ENCODE measurements around the gene FLII. TPM values are rescaled to one million over a fixed set of nuclear protein-coding genes. Genes with fewer than 3 reads are reported as not detected.
A peak's percentile ranks its signal among the peaks of the same experiment; 100 is the strongest.

Gene FLII
- total and polyA plus RNA-seq, 5 experiments from 2014 or later, result 81.2 to 327 (median 180) TPM

DNA sequence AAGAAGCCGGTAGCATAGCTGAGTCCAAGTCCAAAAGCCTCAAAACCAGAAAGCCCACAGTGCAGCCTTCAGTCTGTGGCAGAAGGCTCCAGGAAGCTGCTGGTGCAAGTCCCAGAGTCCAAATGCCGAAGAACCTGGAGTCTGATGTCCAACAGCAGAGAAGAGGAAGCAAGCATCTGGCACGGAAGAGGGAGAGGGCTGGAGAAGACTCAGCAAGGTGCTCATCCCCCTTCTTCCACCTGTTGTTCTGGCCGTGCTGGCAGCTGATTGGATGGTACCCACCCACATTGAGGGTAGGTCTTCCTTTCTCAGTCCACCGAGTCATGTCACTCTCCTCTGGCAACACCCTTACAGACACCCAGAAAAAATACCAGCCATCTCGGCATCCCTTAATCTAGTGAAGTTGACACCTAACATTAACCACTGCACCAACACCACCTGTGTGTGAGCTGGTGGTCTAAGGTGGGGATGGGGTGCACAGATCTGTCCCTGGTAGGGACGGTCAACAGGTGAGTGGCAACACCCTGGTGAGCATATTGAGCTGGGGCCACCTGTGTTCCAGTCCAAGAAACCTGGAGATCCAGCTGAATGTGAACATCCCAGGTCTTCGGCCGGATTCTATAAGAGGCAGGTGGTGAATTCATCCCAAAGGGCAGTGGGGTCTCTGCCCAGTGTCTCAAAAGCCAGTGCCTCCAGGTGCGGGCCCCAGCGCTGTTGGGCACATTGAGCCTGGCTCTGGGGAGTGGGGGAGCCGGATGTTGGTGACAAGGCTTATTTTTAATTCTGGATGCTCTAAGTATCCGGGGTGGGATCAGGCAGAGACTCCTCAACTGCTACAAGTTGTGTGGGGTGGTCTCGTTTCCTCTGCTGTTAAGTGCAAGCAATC lies 11.8 kb upstream of the FLII start:
- Mint-ChIP-seq H3K36me3 (peaks cover 0 to 18% (median 0%) of the 10 kb centered on the region in 3 donors), H3K27me3 (no peaks in the 10 kb centered on the region), H3K27ac (peak overlapping the region in 5 of 10 donors; percentile 41 to 75 (median 65)), H3K9me3 (no peaks in the 10 kb centered on the region), H3K4me1 (peaks cover 0 to 3% (median 0%) of the 10 kb centered on the region in 4 donors), H3K4me3 (no peak overlapping the region)
- no peak for DNase-seq
- POLR2A ChIA-PET, result interaction anchor here (0.7 to 2.0 kb wide), 4 partner anchors 9 to 14 kb away, joined by 3 to 6 read pairs (median 4); partner anchors contain the start of gene MIEF2
- ATAC-seq, result no peak

DNA sequence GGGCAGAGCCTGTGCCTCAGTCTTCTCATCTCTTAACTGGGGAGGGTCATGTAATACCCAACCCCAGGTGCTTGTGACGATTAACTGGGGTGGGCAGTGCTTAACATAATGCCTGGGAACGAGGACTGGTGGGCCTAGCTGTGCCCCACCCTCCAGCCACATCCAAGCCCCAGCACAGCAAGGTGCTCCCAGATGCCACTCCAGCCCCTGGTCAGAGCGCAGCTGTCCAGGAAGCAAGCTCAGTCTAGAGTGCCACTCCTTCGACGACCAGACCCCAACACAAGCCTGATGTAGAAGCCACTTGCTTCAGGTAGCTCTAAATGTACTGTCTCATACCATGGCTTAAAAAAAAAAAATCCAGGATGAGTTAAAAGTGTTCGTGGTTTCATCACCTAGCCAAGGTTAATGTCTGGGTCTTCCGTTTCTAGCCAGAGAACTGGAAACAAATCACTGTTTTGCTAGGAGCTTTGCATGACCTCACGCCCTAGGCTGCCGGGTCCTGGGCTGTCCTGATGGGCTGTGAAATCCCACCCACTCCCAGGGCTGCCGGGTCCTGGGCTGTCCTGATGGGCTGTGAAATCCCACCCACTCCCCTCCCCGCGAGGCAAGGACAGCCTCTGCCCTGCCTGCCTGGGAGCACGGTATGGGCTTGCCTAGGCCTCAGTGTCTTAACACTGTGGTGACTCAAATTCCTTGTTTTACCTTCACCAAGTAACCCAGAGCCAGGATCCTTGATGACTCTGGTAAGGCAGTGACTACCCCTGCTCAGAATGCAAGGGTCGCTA lies 9.6 kb upstream of the FLII start:
- H3K36me3 Mint-ChIP-seq, result peaks cover 0 to 21% (median 3%) of the 10 kb centered on the region in 3 donors
- peak overlapping the region in 1 of 10 donors; percentile 22 for H3K4me3 Mint-ChIP-seq
- DNase-seq (no peak), ATAC-seq (no peak)
- H3K27me3 Mint-ChIP-seq, result no peaks in the 10 kb centered on the region
- no peaks in the 10 kb centered on the region for H3K9me3 Mint-ChIP-seq
- POLR2A ChIA-PET, result interaction anchor here (1.0 to 2.0 kb wide), 2 partner anchors 7 to 9 kb away, joined by 3 to 6 read pairs; partner anchors contain the start of genes FLII and MIEF2
- H3K27ac Mint-ChIP-seq, result no peak overlapping the region
- H3K4me1 Mint-ChIP-seq, result peaks cover 0 to 6% (median 3%) of the 10 kb centered on the region in 4 donors

- H3K27me3 Mint-ChIP-seq, result no peaks in the 10 kb centered on the region
- POLR2A ChIA-PET, result interaction anchor here (1.0 kb wide), 1 partner anchor 8 kb away, joined by 3 read pairs; the partner anchor contains the start of gene FLII
- ATAC-seq, result no peak
- no peak overlapping the region for H3K4me3 Mint-ChIP-seq
- DNase-seq, result no peak
- no peak overlapping the region for H3K27ac Mint-ChIP-seq
- no peaks in the 10 kb centered on the region for H3K9me3 Mint-ChIP-seq
- peaks cover 0 to 16% (median 3%) of the 10 kb centered on the region in 3 donors for H3K36me3 Mint-ChIP-seq
- H3K4me1 Mint-ChIP-seq, result peaks cover 2 to 10% (median 7%) of the 10 kb centered on the region in 4 donors
Observed at GRCh38 chr17:18267366-18267765, 8.8 kb upstream of the FLII start.

DNA sequence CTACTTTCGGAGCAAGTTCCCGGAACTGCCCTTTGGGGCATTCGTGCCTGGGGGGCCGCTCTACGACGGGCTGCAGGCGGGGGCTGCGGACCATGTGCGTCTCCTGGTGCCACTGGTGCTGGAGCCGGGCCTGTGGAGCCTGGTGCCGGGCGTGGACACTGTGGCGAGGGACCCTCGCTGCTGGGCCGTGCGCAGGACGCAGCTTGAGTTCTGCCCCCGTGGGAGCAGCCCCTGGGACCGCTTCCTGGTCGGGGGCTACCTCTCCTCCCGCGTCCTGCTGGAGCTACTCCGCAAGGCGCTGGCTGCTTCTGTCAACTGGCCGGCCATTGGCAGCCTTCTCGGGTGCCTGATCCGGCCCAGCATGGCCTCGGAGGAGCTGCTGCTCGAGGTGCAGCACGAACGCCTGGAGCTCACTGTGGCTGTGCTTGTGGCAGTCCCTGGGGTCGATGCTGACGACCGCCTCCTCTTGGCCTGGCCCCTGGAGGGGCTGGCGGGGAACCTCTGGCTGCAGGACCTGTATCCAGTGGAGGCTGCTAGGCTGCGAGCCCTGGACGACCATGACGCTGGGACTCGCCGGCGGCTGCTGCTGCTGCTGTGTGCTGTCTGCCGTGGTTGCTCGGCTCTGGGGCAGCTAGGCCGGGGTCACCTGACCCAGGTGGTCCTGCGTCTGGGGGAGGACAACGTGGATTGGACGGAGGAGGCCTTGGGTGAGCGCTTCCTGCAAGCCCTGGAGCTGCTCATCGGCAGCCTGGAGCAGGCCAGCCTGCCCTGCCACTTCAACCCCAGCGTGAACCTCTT lies 5.5 kb upstream of the FLII start:
- no peak overlapping the region for H3K4me3 Mint-ChIP-seq
- POLR2A ChIA-PET, result interaction anchor here (0.6 to 1.2 kb wide), 3 partner anchors 42 to 51 kb away, joined by 4 to 5 read pairs (median 4); partner anchors contain the start of genes SMCR8 and TOP3A
- H3K36me3 Mint-ChIP-seq, result peaks cover 0 to 16% (median 3%) of the 10 kb centered on the region in 3 donors
- H3K27me3 Mint-ChIP-seq, result no peaks in the 10 kb centered on the region
- no peak for DNase-seq
- peaks cover 12 to 32% (median 27%) of the 10 kb centered on the region in 4 donors for H3K4me1 Mint-ChIP-seq
- no peaks in the 10 kb centered on the region for H3K9me3 Mint-ChIP-seq
- no peak for ATAC-seq
- no peak overlapping the region for H3K27ac Mint-ChIP-seq

GRCh38 chr17:18262641-18263040 lies 4.1 kb upstream of the FLII start:
- H3K4me1 Mint-ChIP-seq, result peaks cover 15 to 37% (median 34%) of the 10 kb centered on the region in 4 donors
- DNase-seq (peak in 1 of 10 donors; percentile 59), ATAC-seq (no peak)
- POLR2A ChIA-PET, result interaction anchor here (0.7 to 4.1 kb wide), 3 partner anchors 12 to 52 kb away, joined by 3 to 20 read pairs (median 4); partner anchors contain the start of genes SMCR8 and TOP3A
- peak overlapping the region in 3 of 10 donors; percentile 33 to 88 (median 79) for H3K4me3 Mint-ChIP-seq
- no peaks in the 10 kb centered on the region for H3K9me3 Mint-ChIP-seq
- peaks cover 0 to 16% (median 3%) of the 10 kb centered on the region in 3 donors for H3K36me3 Mint-ChIP-seq
- peak overlapping the region in 4 of 10 donors; percentile 20 to 95 (median 86) for H3K27ac Mint-ChIP-seq
- H3K27me3 Mint-ChIP-seq, result no peaks in the 10 kb centered on the region

- POLR2A ChIA-PET, result interaction anchor here (0.7 to 4.1 kb wide), 2 partner anchors 12 to 53 kb away, joined by 3 to 20 read pairs; partner anchors contain the start of genes SMCR8 and TOP3A
- H3K4me1 Mint-ChIP-seq, result peaks cover 15 to 40% (median 38%) of the 10 kb centered on the region in 4 donors
Observed at GRCh38 chr17:18262111-18262510, 3.6 kb upstream of the FLII start.

DNA sequence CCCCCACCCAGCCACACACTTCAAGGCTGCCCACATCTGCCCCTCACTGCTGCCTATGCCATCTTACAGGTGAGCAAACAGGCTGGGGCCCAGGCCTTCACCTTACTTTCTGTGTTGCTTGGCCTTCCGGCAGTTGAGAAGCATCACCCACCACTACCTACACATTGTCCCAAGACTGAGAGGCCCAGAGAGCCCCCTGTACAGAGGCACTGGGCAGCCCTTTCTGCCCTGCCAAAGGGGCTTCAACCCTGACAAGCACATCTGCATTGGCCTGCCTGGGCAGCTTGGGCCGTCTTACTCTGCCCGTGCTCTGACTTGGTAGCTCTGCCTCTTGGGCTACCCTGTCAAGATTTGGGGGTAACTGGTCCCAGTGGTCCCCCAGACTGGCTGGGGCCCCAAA lies 3.1 kb upstream of the FLII start:
- H3K27ac Mint-ChIP-seq, result peak overlapping the region; percentile 79 to 95 (median 92)
- no peaks in the 10 kb centered on the region for H3K27me3 Mint-ChIP-seq
- POLR2A ChIA-PET, result interaction anchor here (1.2 to 4.1 kb wide), 3 partner anchors 8 to 53 kb away, joined by 4 to 20 read pairs (median 6); partner anchors contain the start of genes LLGL1, SMCR8 and TOP3A
- no peaks in the 10 kb centered on the region for H3K9me3 Mint-ChIP-seq
- peaks cover 18 to 44% (median 42%) of the 10 kb centered on the region in 4 donors for H3K4me1 Mint-ChIP-seq
- DNase-seq, result peak in 1 of 10 donors; percentile 48
- peak overlapping the region; percentile 76 to 88 (median 84) for H3K4me3 Mint-ChIP-seq
- peaks cover 0 to 17% (median 3%) of the 10 kb centered on the region in 3 donors for H3K36me3 Mint-ChIP-seq
- ATAC-seq, result no peak

More at GRCh38 chr17:18262111-18262510, 3.6 kb upstream of the FLII start:
- Mint-ChIP-seq H3K27me3 (no peaks in the 10 kb centered on the region), H3K4me3 (peak overlapping the region; percentile 76 to 88 (median 84)), H3K9me3 (no peaks in the 10 kb centered on the region), H3K36me3 (peaks cover 0 to 16% (median 3%) of the 10 kb centered on the region in 3 donors), H3K27ac (peak overlapping the region in 9 of 10 donors; percentile 79 to 95 (median 92))
- DNase-seq, result no peak
- no peak for ATAC-seq

GRCh38 chr17:18261146-18261515 lies 2.6 kb upstream of the FLII start:
- ATAC-seq, result no peak

GRCh38 chr17:18260332-18261145 lies 2.0 kb upstream of the FLII start, which contains the start of gene MIEF2:
MIEF2 (plus strand) TSS chr17:18260662; CDS start chr17:18262721, 2,059 bp downstream.
- Mint-ChIP-seq H3K27ac (peak within 1 kb of the TSS; percentile 79 to 95 (median 92)), H3K4me1 (peaks cover 18 to 56% (median 52%) of the 10 kb centered on the region in 4 donors), H3K4me3 (peak within 1 kb of the TSS; percentile 76 to 88 (median 84)), H3K9me3 (no peaks in the 10 kb centered on the region), H3K27me3 (no peaks in the 10 kb centered on the region), H3K36me3 (peaks cover 0 to 18% (median 3%) of the 10 kb centered on the region in 3 donors)
- peak; percentile 87 to 91 for ATAC-seq
- POLR2A ChIA-PET, result interaction anchor here (0.6 to 4.1 kb wide), 5 partner anchors 9 to 154 kb away, joined by 4 to 20 read pairs (median 6); partner anchors contain the start of genes ALKBH5, LLGL1, SMCR8 and TOP3A
- DNase-seq, result peak; percentile 87 to 96 (median 92)

More at GRCh38 chr17:18261146-18261515, 2.6 kb upstream of the FLII start:
- Mint-ChIP-seq H3K4me3 (peak overlapping the region; percentile 76 to 88 (median 84)), H3K27ac (peak overlapping the region; percentile 79 to 95 (median 92)), H3K36me3 (peaks cover 0 to 18% (median 3%) of the 10 kb centered on the region in 3 donors), H3K4me1 (peaks cover 18 to 50% (median 46%) of the 10 kb centered on the region in 4 donors), H3K9me3 (no peaks in the 10 kb centered on the region), H3K27me3 (no peaks in the 10 kb centered on the region)
- DNase-seq, result peak in 2 of 10 donors; percentile 27 to 29
- POLR2A ChIA-PET, result interaction anchor here (0.6 to 4.1 kb wide), 5 partner anchors 8 to 154 kb away, joined by 4 to 20 read pairs (median 6); partner anchors contain the start of genes ALKBH5, LLGL1, SMCR8 and TOP3A

- Mint-ChIP-seq H3K36me3 (peaks cover 0 to 21% (median 3%) of the 10 kb centered on the region in 3 donors), H3K4me1 (peaks cover 18 to 59% (median 54%) of the 10 kb centered on the region in 4 donors), H3K9me3 (no peaks in the 10 kb centered on the region), H3K4me3 (peak overlapping the region; percentile 76 to 88 (median 84)), H3K27me3 (no peaks in the 10 kb centered on the region), H3K27ac (peak overlapping the region; percentile 77 to 95 (median 92))
- POLR2A ChIA-PET, result interaction anchor here (0.7 to 4.1 kb wide), 6 partner anchors 10 to 725 kb away, joined by 3 to 20 read pairs (median 5); partner anchors contain the start of genes ALKBH5, SMCR8 and TOP3A
- DNase-seq (no peak), ATAC-seq (peak in 1 of 2 donors; percentile 2)
Observed at GRCh38 chr17:18259621-18260331, 1.2 kb upstream of the FLII start.

Measured in naive thymus-derived CD8-positive, alpha-beta T cell (primary cell).